NB4 (cell line): ENCODE results near the gene ZNF23.

Experiments used
- MAX ChIP-seq: IDR thresholded peaks from 2 replicates; pipeline ENCODE4 v1.6.1; 2011; ENCODE audit warnings: low read depth, low read length
- POLR2A ChIP-seq: IDR thresholded peaks from 2 replicates; pipeline ENCODE4 v1.6.1; 2011; ENCODE audit warnings: mild to moderate bottlenecking; ENCODE audit not compliant: insufficient read length; ENCODE audit errors: extremely low read depth
- TF ChIP-seq, protein P1 (sequence below): IDR thresholded peaks from one replicate; pipeline ENCODE4 v1.5.1; 2012; ENCODE audit warnings: low read depth, low read length

- TF ChIP-seq, protein P1, sequence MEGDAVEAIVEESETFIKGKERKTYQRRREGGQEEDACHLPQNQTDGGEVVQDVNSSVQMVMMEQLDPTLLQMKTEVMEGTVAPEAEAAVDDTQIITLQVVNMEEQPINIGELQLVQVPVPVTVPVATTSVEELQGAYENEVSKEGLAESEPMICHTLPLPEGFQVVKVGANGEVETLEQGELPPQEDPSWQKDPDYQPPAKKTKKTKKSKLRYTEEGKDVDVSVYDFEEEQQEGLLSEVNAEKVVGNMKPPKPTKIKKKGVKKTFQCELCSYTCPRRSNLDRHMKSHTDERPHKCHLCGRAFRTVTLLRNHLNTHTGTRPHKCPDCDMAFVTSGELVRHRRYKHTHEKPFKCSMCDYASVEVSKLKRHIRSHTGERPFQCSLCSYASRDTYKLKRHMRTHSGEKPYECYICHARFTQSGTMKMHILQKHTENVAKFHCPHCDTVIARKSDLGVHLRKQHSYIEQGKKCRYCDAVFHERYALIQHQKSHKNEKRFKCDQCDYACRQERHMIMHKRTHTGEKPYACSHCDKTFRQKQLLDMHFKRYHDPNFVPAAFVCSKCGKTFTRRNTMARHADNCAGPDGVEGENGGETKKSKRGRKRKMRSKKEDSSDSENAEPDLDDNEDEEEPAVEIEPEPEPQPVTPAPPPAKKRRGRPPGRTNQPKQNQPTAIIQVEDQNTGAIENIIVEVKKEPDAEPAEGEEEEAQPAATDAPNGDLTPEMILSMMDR = no peak
- TF ChIP-seq POLR2A (no peak), MAX (no peak)
Observed at GRCh38 chr16:71460236-71460635, 1.8 kb downstream of the ZNF23 start.
